Measurements from ENCODE around the gene CHM. TPM values are rescaled to one million over a fixed set of nuclear protein-coding genes. Genes with fewer than 3 reads are reported as not detected.

The CHM gene
- 14.8 and 15.5 TPM in 2 replicates for total RNA-seq (2021; fragmentation: NEBNext Ultra II Directional; extraction: Animal tissue kit (Norgen Biotek cat#: 25700))
- 4.0 and 8.6 TPM in 2 replicates for polyA plus RNA-seq (2011; rRNA removed)
- 8.1 TPM for polyA plus RNA-seq (2011; cell fraction: cytosol; rRNA removed)
- 5.8 TPM for polyA plus RNA-seq (2011; cell fraction: nucleus; rRNA removed)
- 4.1 to 7.3 TPM (median 5.1 TPM) in 4 replicates for polyA plus RNA-seq (2012, experiment 1 of 2)
- 0.84 TPM for polyA plus RNA-seq (2012, experiment 2 of 2)
- 8.8 TPM for polyA plus RNA-seq (2013, experiment 1 of 2)
- 8.3 TPM for polyA plus RNA-seq (2013, experiment 2 of 2)
- 11.0 and 15.1 TPM in 2 replicates for polyA minus RNA-seq (2011; rRNA and poly(A)+ RNA removed)
- polyA minus RNA-seq (2011; cell fraction: cytosol; rRNA and poly(A)+ RNA removed), result 5.9 TPM
- polyA minus RNA-seq (2011; cell fraction: nucleus; rRNA and poly(A)+ RNA removed), result 33.0 TPM
- long read RNA-seq, experiment 1, full-length matches to known transcripts, result 1 of 9 reads
- long read RNA-seq, experiment 1, partial matches to known transcripts, result 3 of 9 reads
- long read RNA-seq, experiment 1, other reads (novel, unspliced or antisense), result 5 of 9 reads
- long read RNA-seq, experiment 2, partial matches to known transcripts, result 1 of 4 reads
- long read RNA-seq, experiment 2, other reads (novel, unspliced or antisense), result 2 of 4 reads

GRCh38 chrX:86047174-86047935, at the start of gene CHM:
Gene CHM, minus strand, starts transcription at chrX:86047558. Its CDS starts 26 bp downstream, at chrX:86047532.
- Histone ChIP-seq H3K4me3 (ENCODE audit: extremely low read depth in 1 of 4, insufficient read depth in 2 of 4, low read depth in 3 of 4, low read length in 4 of 4) (peak within 1 kb of the TSS; percentile 87 to 99 (median 95)), H3K27ac (ENCODE audit: low read depth, low read length) (peak within 1 kb of the TSS; percentile 91), H3K4me1 (replicated peaks in 1 of 4; ENCODE audit: control insufficient read depth in 3 of 4, insufficient read depth in 4 of 4, low read length in 3 of 4) (peaks cover 0 to 3% (median under 1%) of the 10 kb centered on the region in 4 experiments; a peak in 2 of 7 replicates), H3K79me1 (ENCODE audit: low read depth, low read length) (no peaks in the 10 kb centered on the region), H3K23ac (ENCODE audit: insufficient read length) (no peak within 1 kb of the TSS), H2AFZ (ENCODE audit: low read length) (peak within 1 kb of the TSS; percentile 96), H3K9ac (replicated peaks in 1 of 4; ENCODE audit: extremely low read depth in 1 of 4, low read depth in 3 of 4, low read length in 3 of 4) (peak within 1 kb of the TSS; percentile 34 to 93 (median 70)), H4K20me1 (replicated peaks in 1 of 2; ENCODE audit: control insufficient read depth in 1 of 2, insufficient read depth in 2 of 2, low read length in 2 of 2) (no peaks in the 10 kb centered on the region), H3K4ac (replicated peaks; ENCODE audit: insufficient read length, low read depth, low read length) (no peak within 1 kb of the TSS), H3K79me2 (ENCODE audit: control insufficient read depth in 1 of 2, insufficient read depth in 2 of 2, low read length in 2 of 2) (peaks cover 0 to 45% of the 10 kb centered on the region in 2 experiments; a peak in 3 of 4 replicates), H2BK20ac (ENCODE audit: low read length) (no peak within 1 kb of the TSS), H2BK12ac (ENCODE audit: low read depth, low read length) (no peak within 1 kb of the TSS), H3K14ac (ENCODE audit: insufficient read length) (no peak within 1 kb of the TSS), H3K56ac (replicated peaks; ENCODE audit: insufficient read length, low read depth, low read length) (no peak within 1 kb of the TSS), H3K23me2 (ENCODE audit: low read depth, low read length) (no peaks in the 10 kb centered on the region; the same call in 1 of the 2 replicates), H3K27me3 (replicated peaks in 1 of 4; ENCODE audit: control insufficient read depth in 3 of 4, extremely low read depth in 1 of 4, insufficient read depth in 3 of 4, low read length in 3 of 4) (no peaks in the 10 kb centered on the region), H2BK15ac (ENCODE audit: low read length) (no peak within 1 kb of the TSS), H4K8ac (ENCODE audit: extremely low read depth, insufficient read depth, low read length) (no peak within 1 kb of the TSS), H2BK120ac (replicated peaks; ENCODE audit: low read depth, low read length) (no peak within 1 kb of the TSS), H3K9me3 (ENCODE audit: insufficient read depth in 2 of 2, low read depth in 1 of 2, low read length in 1 of 2) (no peaks in the 10 kb centered on the region), H4K91ac (replicated peaks; ENCODE audit: insufficient read length, low read length) (no peak within 1 kb of the TSS), H2AK5ac (ENCODE audit: low read depth, low read length) (no peak within 1 kb of the TSS), H3K36me3 (ENCODE audit: control insufficient read depth in 2 of 4, insufficient read depth in 4 of 4, low read length in 3 of 4) (no peaks in the 10 kb centered on the region; a peak in 1 of 8 replicates), H4K5ac (ENCODE audit: insufficient read length, low read depth, low read length) (no peak within 1 kb of the TSS), H3K4me2 (ENCODE audit: insufficient read depth in 1 of 2, low read depth in 2 of 2, low read length in 2 of 2) (peak within 1 kb of the TSS; percentile 46 to 77), H3K18ac (ENCODE audit: extremely low read depth, low read length) (no peak within 1 kb of the TSS), H2BK5ac (ENCODE audit: low read depth, low read length) (peak within 1 kb of the TSS; percentile 26; the same call in 1 of the 2 replicates)
- CTCF ChIA-PET (ENCODE audit: partially characterized antibody), result no interaction called here
- DNase-seq (ENCODE audit: low read depth in 1 of 2, low spot score in 2 of 2) (peak in 1 of 2 experiments; percentile 52), FAIRE-seq (peak; percentile 70)
- 12% methylated on average over 25 of the region's 25 CpGs; no CpG with 5 or more reads in 1 of the 2 experiments for WGBS, 2 experiments (ENCODE audit: extremely low coverage in 1 of 2, insufficient coverage in 1 of 2, insufficient read length in 1 of 2, insufficient replicate concordance in 2 of 2, low coverage in 1 of 2, low lambda C conversion rate in 2 of 2, missing lambda C conversion rate in 1 of 2)
- POLR2A ChIA-PET (ENCODE audit: partially characterized antibody), result no interaction called here
- TF ChIP-seq MAX (IDR thresholded peaks at IDR 0.05) (no peak), ATF2 (IDR thresholded peaks at IDR 0.05; ENCODE audit: low read length) (no peak), TBP (IDR thresholded peaks at IDR 0.05; ENCODE audit: low read depth, low read length) (peak; percentile 61), EGR1 (IDR thresholded peaks at IDR 0.05; ENCODE audit: borderline replicate concordance, low read depth, low read length) (no peak), SIRT6 (IDR thresholded peaks at IDR 0.05; ENCODE audit: low read length) (no peak)
